OCI-LY3 (cell line): ENCODE data around the gene DAGLA.

Source experiments
- H2AFZ ChIP-seq: fragments of 200-600, 300-600 bp; shearing (Covaris generic); 2 replicates; pipeline ENCODE4 v1.6.0; 2014; ENCODE audit warnings: antibody characterized with exemption, low read depth, low read length
- H3K27ac ChIP-seq: fragments of 200-600, 300-600 bp; sonication (generic); 2 replicates; pipeline ENCODE4 v1.5.1; 2014; ENCODE audit warnings: mild to moderate bottlenecking, low read length, moderate library complexity, mixed read lengths
- H3K27me3 ChIP-seq: fragments of 200-600, 300-600 bp; sonication (generic); 2 replicates; pipeline ENCODE4 v1.6.1; 2014; ENCODE audit warnings: low read depth, low read length, mixed read lengths
- H3K36me3 ChIP-seq: fragments of 200-600, 300-600 bp; sonication (generic); replicated peaks from 2 replicates; pipeline ENCODE3; 2014; ENCODE audit warnings: low read depth, low read length, mixed read lengths
- H3K4me1 ChIP-seq: fragments of 300-600, 200-600 bp; sonication (generic); 2 replicates; pipeline ENCODE4 v1.6.1; 2014; ENCODE audit warnings: low read length, mixed read lengths
- H3K4me2 ChIP-seq: fragments of 200-600, 300-600 bp; sonication (generic); 2 replicates; pipeline ENCODE4 v1.6.1; 2014; ENCODE audit warnings: low read length, mixed read lengths
- H3K4me3 ChIP-seq: fragments of 300-600, 200-600 bp; sonication (generic); 2 replicates; pipeline ENCODE4 v1.5.1; 2014; ENCODE audit warnings: antibody characterized with exemption, mild to moderate bottlenecking, low read length, moderate library complexity
- H3K79me2 ChIP-seq: fragments of 300-600, 200-600 bp; shearing (Covaris generic); 2 replicates; pipeline ENCODE4 v1.6.1; 2014; ENCODE audit warnings: mild to moderate bottlenecking, low read length, mixed read lengths
- H3K9ac ChIP-seq: fragments of 300-600, 200-600 bp; shearing (Covaris generic); 2 replicates; pipeline ENCODE4 v1.6.0; 2014; ENCODE audit warnings: mild to moderate bottlenecking, low read length, moderate library complexity
- H3K9me3 ChIP-seq: fragments of 200-600, 300-600 bp; shearing (Covaris generic); 2 replicates; pipeline ENCODE4 v1.6.1; 2014; ENCODE audit warnings: low read length, mixed read lengths; ENCODE audit not compliant: insufficient read depth
- H4K20me1 ChIP-seq: fragments of 200-600, 300-600 bp; sonication (generic); 2 replicates; pipeline ENCODE4 v1.6.1; 2016; ENCODE audit warnings: low read length, mixed read lengths; ENCODE audit not compliant: insufficient read depth
- CTCF ChIP-seq: fragments of 200-600, 300-600 bp; sonication (generic); IDR thresholded peaks from 2 replicates; pipeline ENCODE4 v1.5.1; 2014; ENCODE audit warnings: antibody characterized with exemption, low read length, low read depth
- EZH2phosphoT487 ChIP-seq: fragments of 200-600 bp; shearing (Covaris generic); IDR thresholded peaks from 2 replicates; pipeline ENCODE4 v1.6.1; 2018; ENCODE audit warnings: antibody characterized with exemption, mixed run types, low read depth

The DAGLA gene

GRCh38 chr11:61747192-61747966, 67.2 kb downstream of the DAGLA start:
- Histone ChIP-seq H3K36me3 (no peaks in the 10 kb centered on the region), H4K20me1 (no peaks in the 10 kb centered on the region), H3K4me3 (0 out of 2 replicates have a peak overlapping the region, but pooled peaks have one; percentile 28), H3K4me1 (no peaks in the 10 kb centered on the region), H3K9me3 (no peaks in the 10 kb centered on the region), H3K9ac (no peak overlapping the region), H3K27ac (no peak overlapping the region), H3K27me3 (no peaks in the 10 kb centered on the region; the same call in 1 of the 2 replicates), H2AFZ (peak overlapping the region; percentile 74; the same call in 1 of the 2 replicates), H3K79me2 (no peaks in the 10 kb centered on the region), H3K4me2 (peak overlapping the region; percentile 53)
- TF ChIP-seq EZH2phosphoT487: no peak
- TF ChIP-seq CTCF: peak; percentile 96

GRCh38 chr11:61747967-61748285, 67.7 kb downstream of the DAGLA start:
- Histone ChIP-seq H2AFZ (peak overlapping the region; percentile 74; the same call in 1 of the 2 replicates), H3K9me3 (no peaks in the 10 kb centered on the region), H3K27ac (no peak overlapping the region), H3K27me3 (no peaks in the 10 kb centered on the region; the same call in 1 of the 2 replicates), H3K36me3 (no peaks in the 10 kb centered on the region), H3K4me2 (peak overlapping the region; percentile 53), H3K79me2 (no peaks in the 10 kb centered on the region), H3K4me3 (0 out of 2 replicates have a peak overlapping the region, but pooled peaks have one; percentile 28), H4K20me1 (no peaks in the 10 kb centered on the region), H3K4me1 (no peaks in the 10 kb centered on the region), H3K9ac (no peak overlapping the region)
- TF ChIP-seq CTCF: peak; percentile 29; the same call in 1 of the 2 replicates
- no peak for TF ChIP-seq EZH2phosphoT487

- TF ChIP-seq EZH2phosphoT487 (no peak), CTCF (no peak)
- Histone ChIP-seq H3K4me2 (no peak overlapping the region), H3K4me1 (no peaks in the 10 kb centered on the region), H4K20me1 (no peaks in the 10 kb centered on the region), H3K27me3 (no peaks in the 10 kb centered on the region; the same call in 1 of the 2 replicates), H3K79me2 (no peaks in the 10 kb centered on the region), H3K9ac (no peak overlapping the region), H3K9me3 (no peaks in the 10 kb centered on the region), H3K36me3 (no peaks in the 10 kb centered on the region), H3K4me3 (no peak overlapping the region), H3K27ac (no peak overlapping the region), H2AFZ (no peak overlapping the region)
Measured at GRCh38 chr11:61749591-61750217, 69.5 kb downstream of the DAGLA start.

- no peak overlapping the region for H3K4me3 ChIP-seq
- H3K27ac ChIP-seq: no peak overlapping the region
- H3K4me2 ChIP-seq: no peak overlapping the region
- no peaks in the 10 kb centered on the region for H3K9me3 ChIP-seq
- H3K36me3 ChIP-seq: no peaks in the 10 kb centered on the region
- H2AFZ ChIP-seq: no peak overlapping the region
- no peaks in the 10 kb centered on the region for H3K4me1 ChIP-seq
- no peak overlapping the region for H3K9ac ChIP-seq
- no peaks in the 10 kb centered on the region; the same call in 1 of the 2 replicates for H3K27me3 ChIP-seq
- no peaks in the 10 kb centered on the region for H3K79me2 ChIP-seq
- H4K20me1 ChIP-seq: no peaks in the 10 kb centered on the region
- TF ChIP-seq EZH2phosphoT487 (no peak), CTCF (no peak)
Measured at GRCh38 chr11:61750631-61751273, 70.6 kb downstream of the DAGLA start.
